Progenitor cell of endocrine pancreas (in vitro differentiated cells): ENCODE results near the gene ASCL3. TPM values are rescaled to one million over a fixed set of nuclear protein-coding genes. Genes with fewer than 3 reads are reported as not detected.

Source experiments
- DNase-seq: peaks from one replicate; pipeline ENCODE4 v3.0.0; 2021; ENCODE audit warnings: low spot score; ENCODE audit not compliant: unreplicated experiment
- H3K27ac Mint-ChIP-seq: 2 replicates; pipeline ENCODE4 v1.8.0; 2021; ENCODE audit warnings: mild to moderate bottlenecking, moderate library complexity, mixed read lengths
- H3K27me3 Mint-ChIP-seq: 2 replicates; pipeline ENCODE4 v1.8.0; 2021; ENCODE audit warnings: mixed read lengths
- H3K36me3 Mint-ChIP-seq: 2 replicates; pipeline ENCODE4 v1.8.0; 2022; ENCODE audit warnings: mixed read lengths; ENCODE audit not compliant: insufficient read depth
- H3K4me1 Mint-ChIP-seq: 2 replicates; pipeline ENCODE4 v1.8.0; 2021; ENCODE audit warnings: low read depth, mixed read lengths
- H3K4me3 Mint-ChIP-seq: 2 replicates; pipeline ENCODE4 v1.8.0; 2021; ENCODE audit warnings: low read depth, mild to moderate bottlenecking, moderate library complexity, mixed read lengths
- H3K9me3 Mint-ChIP-seq: 2 replicates; pipeline ENCODE4 v1.8.0; 2021; ENCODE audit warnings: low read depth, mixed read lengths
- CTCF ChIP-seq: fragments of 200-600 bp; sonication (generic); IDR thresholded peaks from one replicate; pipeline ENCODE4 v1.5.0; 2021; ENCODE audit warnings: antibody characterized with exemption, mild to moderate bottlenecking; ENCODE audit not compliant: unreplicated experiment
- total RNA-seq: library from RNA; stranded (reverse); gene quantifications from 2 replicates; pipeline ENCODE4 v1.2.1, GENCODE V29; 2021

ASCL3 gene
- total RNA-seq, 1 donor from 2014 or later = not detected

DNA sequence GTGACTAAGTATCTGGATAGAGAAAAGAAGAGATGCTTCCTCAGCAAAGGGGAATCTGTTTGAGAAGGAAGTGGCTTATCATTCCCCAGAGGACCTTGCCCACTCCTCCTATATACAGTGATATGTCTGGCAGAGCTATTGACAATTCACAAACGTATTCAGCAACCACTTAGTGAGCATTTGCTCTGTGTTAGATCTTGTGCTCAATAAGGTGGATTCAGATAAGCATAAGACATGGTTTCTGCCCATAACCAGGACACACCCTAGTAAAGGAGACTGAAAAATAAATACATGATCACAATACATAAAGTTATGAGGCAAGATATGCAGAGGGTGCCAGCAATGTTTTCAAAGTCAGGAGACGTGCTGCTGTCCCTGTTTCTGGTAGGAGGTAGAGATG lies 20.0 kb upstream of the ASCL3 start:
- no peak for TF ChIP-seq CTCF
- Mint-ChIP-seq H3K9me3 (no peaks in the 10 kb centered on the region), H3K27ac (peak overlapping the region; percentile 73), H3K36me3 (no peaks in the 10 kb centered on the region), H3K4me1 (peaks cover 12% of the 10 kb centered on the region), H3K4me3 (peak overlapping the region; percentile 89), H3K27me3 (no peaks in the 10 kb centered on the region)
- DNase-seq = no peak

- no peak for DNase-seq
- no peak for TF ChIP-seq CTCF
- Mint-ChIP-seq H3K4me1 (peaks cover 12% of the 10 kb centered on the region), H3K4me3 (no peak overlapping the region), H3K36me3 (peaks cover 2% of the 10 kb centered on the region), H3K9me3 (no peaks in the 10 kb centered on the region), H3K27me3 (no peaks in the 10 kb centered on the region), H3K27ac (no peak overlapping the region)
Measured at GRCh38 chr11:8961401-8961800, 18.6 kb upstream of the ASCL3 start.

GRCh38 chr11:8959546-8960166 lies 16.8 kb upstream of the ASCL3 start:
- no peak for DNase-seq
- no peak overlapping the region for H3K27ac Mint-ChIP-seq
- no peaks in the 10 kb centered on the region for H3K27me3 Mint-ChIP-seq
- H3K36me3 Mint-ChIP-seq = peaks cover 10% of the 10 kb centered on the region
- no peak overlapping the region for H3K4me3 Mint-ChIP-seq
- H3K9me3 Mint-ChIP-seq = no peaks in the 10 kb centered on the region
- peak; percentile 64 for TF ChIP-seq CTCF
- H3K4me1 Mint-ChIP-seq = peaks cover 8% of the 10 kb centered on the region

DNA sequence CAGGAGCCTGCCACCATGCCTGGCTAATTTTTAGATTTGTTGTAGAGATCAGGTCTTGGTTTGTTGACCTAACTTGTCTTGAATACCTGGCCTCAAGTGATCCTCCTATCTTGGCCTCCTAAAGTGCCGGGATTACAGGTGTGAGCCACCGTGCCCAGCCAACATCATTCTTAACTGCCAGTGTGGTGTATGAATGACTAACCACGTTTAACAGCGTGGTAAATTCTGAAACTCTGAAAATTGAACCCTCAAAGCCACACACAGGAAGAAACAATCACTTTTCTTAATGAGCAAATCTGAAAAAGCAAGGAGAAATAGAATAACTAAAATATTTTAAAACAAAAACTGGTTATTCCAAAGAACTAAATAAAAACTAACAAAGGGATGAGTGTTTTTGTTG lies 14.0 kb upstream of the ASCL3 start:
- Mint-ChIP-seq H3K36me3 (peaks cover 13% of the 10 kb centered on the region), H3K27ac (peak overlapping the region; percentile 49), H3K27me3 (no peaks in the 10 kb centered on the region), H3K4me1 (no peaks in the 10 kb centered on the region), H3K4me3 (no peak overlapping the region), H3K9me3 (no peaks in the 10 kb centered on the region)
- TF ChIP-seq CTCF = no peak
- DNase-seq = no peak

DNA sequence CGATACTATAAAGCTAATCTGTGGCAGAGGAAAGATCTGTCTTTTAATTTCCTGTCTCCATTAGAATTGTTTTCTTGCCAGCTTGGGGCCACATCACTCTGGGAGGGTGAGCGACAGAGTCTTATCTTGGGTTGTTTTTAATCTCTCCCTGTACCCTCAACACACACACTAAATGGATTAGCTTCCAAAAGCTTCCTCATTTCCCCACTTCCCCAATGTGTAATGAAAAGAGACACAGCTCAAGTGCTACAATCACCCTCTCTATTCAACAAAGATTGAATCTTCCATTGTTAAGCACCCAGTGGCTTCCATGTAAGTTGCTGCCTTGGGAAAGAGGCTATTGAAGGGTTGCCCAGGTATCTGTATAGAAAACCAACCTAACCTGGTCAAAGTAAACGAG lies 6.1 kb upstream of the ASCL3 start:
- Mint-ChIP-seq H3K9me3 (peaks cover 6% of the 10 kb centered on the region), H3K36me3 (peaks cover 21% of the 10 kb centered on the region), H3K27me3 (no peaks in the 10 kb centered on the region), H3K4me3 (no peak overlapping the region), H3K4me1 (peaks cover 4% of the 10 kb centered on the region), H3K27ac (no peak overlapping the region)
- TF ChIP-seq CTCF = no peak
- DNase-seq = no peak
